K562 (cell line): Measurements from ENCODE around the gene SIRT4. TPM values are rescaled to one million over a fixed set of nuclear protein-coding genes. Genes with fewer than 3 reads are reported as not detected.
A peak's percentile ranks its signal among the peaks of the same experiment; 100 is the strongest.

Experiments used
- BHLHE40 ChIP-seq: IDR thresholded peaks from 2 replicates; pipeline ENCODE4 v1.6.1; 2011; ENCODE audit warnings: low read length, improper control_type of control experiment
- CBX8 ChIP-seq: fragments of 200-600 bp; sonication (generic); IDR thresholded peaks from 2 replicates; pipeline ENCODE4 v1.6.1; 2012; ENCODE audit warnings: borderline replicate concordance, mixed run types, low read depth, mild to moderate bottlenecking, moderate library complexity, mixed read lengths, low read length, control low read depth, inconsistent platforms; ENCODE audit not compliant: poor library complexity, severe bottlenecking; ENCODE audit errors: extremely low read depth
- ESRRA ChIP-seq: fragments of 450-650 bp; IDR thresholded peaks from 2 replicates; pipeline ENCODE4 v1.6.1; 2014; ENCODE audit warnings: low read depth, mild to moderate bottlenecking, moderate library complexity, borderline replicate concordance
- FOXA1 ChIP-seq: fragments of 450-650 bp; IDR thresholded peaks from 2 replicates; pipeline ENCODE4 v1.6.1; 2016; ENCODE audit warnings: mild to moderate bottlenecking, borderline replicate concordance
- GTF2F1 ChIP-seq: IDR thresholded peaks from 2 replicates; pipeline ENCODE4 v1.6.1; 2011; ENCODE audit warnings: low read depth, low read length, improper control_type of control experiment
- HDAC1 ChIP-seq, 2 experiments: fragments of 450-650 bp; IDR thresholded peaks; 2 replicates each; pipeline ENCODE4 v1.6.1; 2016 to 2017; ENCODE audit warnings: inconsistent platforms in 1 of 2, mild to moderate bottlenecking in 1 of 2, moderate library complexity in 1 of 2
- HMG20B ChIP-seq: fragments of 250-450 bp; sonication (Bioruptor Pico); IDR thresholded peaks from 2 replicates; pipeline ENCODE4 v1.5.0; 2021; ENCODE audit warnings: mild to moderate bottlenecking
- MAZ ChIP-seq, 2 experiments: fragments of 450-650 bp in 1 of 2; sonication (generic) in 1 of 2; formaldehyde crosslinking; IDR thresholded peaks in 1 of 2; conservative IDR thresholded peaks in 1 of 2; 2 replicates each; pipeline versions ENCODE4 v1.4.0 to v1.5.0; 2020; ENCODE audit warnings: mild to moderate bottlenecking in 1 of 2, missing genetic modification reagents in 1 of 2
- MECOM ChIP-seq: fragments of 250-450 bp; sonication (Bioruptor Pico); IDR thresholded peaks from 2 replicates; pipeline ENCODE4 v1.8.0; 2022; ENCODE audit warnings: inconsistent platforms
- POLR2AphosphoS5 ChIP-seq: IDR thresholded peaks from 2 replicates; pipeline ENCODE4 v1.6.1; 2011; ENCODE audit warnings: mild to moderate bottlenecking, low read depth, low read length, moderate library complexity; ENCODE audit not compliant: control insufficient read depth, insufficient read depth
- PURB ChIP-seq: sonication (generic); formaldehyde crosslinking; IDR thresholded peaks from 2 replicates; pipeline ENCODE4 v1.9.0; 2021; ENCODE audit warnings: low read depth, mild to moderate bottlenecking, missing genetic modification reagents
- RBFOX2 ChIP-seq: fragments of 200-400 bp; formaldehyde crosslinking; IDR thresholded peaks from 2 replicates; pipeline ENCODE4 v1.6.1; 2017; ENCODE audit warnings: low read depth, mild to moderate bottlenecking, low read length, moderate library complexity
- SMARCE1 ChIP-seq: fragments of 450-650 bp; IDR thresholded peaks from 2 replicates; pipeline ENCODE4 v1.7.1; 2016; ENCODE audit warnings: mild to moderate bottlenecking
- TBP ChIP-seq: optimal IDR thresholded peaks from 2 replicates; pipeline ENCODE3; 2011; ENCODE audit warnings: low read depth, low read length, improper control_type of control experiment
- ZNF778 ChIP-seq: fragments of 450-650 bp; formaldehyde crosslinking; IDR thresholded peaks from 2 replicates; pipeline ENCODE4 v1.4.0; 2020; ENCODE audit warnings: mild to moderate bottlenecking, moderate library complexity
- polyA plus RNA-seq, 8 experiments: library from polyadenylated mRNA; depleted of rRNA in 4 of 8; stranded (reverse) in 5 of 8; unstranded in 3 of 8; fragments of >200 nt; fragmentation: Nextera tagmentation in 2 of 8; fragmentation: Illumina TruSeq in 1 of 8; extraction: Ambion mirVana in 2 of 8; extraction: Trizol in 1 of 8; gene quantifications; 2 replicates each; pipeline versions ENCODE4 v1.2.1 to v1.2.3, GENCODE V29; 2011 to 2014; ENCODE audit warnings: inconsistent platforms in 1 of 8, missing spikeins in 1 of 8
- total RNA-seq, 7 experiments: library from RNA; depleted of rRNA in 6 of 7; stranded (reverse); fragments of >200 nt in 6 of 7; fragmentation: Illumina TruSeq in 2 of 7; extraction: Trizol in 2 of 7; gene quantifications; 2 replicates each; pipeline versions ENCODE4 v1.2.1 to v1.2.3, GENCODE V29; 2011 to 2021; ENCODE audit warnings: low replicate concordance in 1 of 7
- TF ChIP-seq, protein P1 (sequence below): sonication (generic); formaldehyde crosslinking; IDR thresholded peaks from 2 replicates; pipeline ENCODE4 v1.8.0; 2022; ENCODE audit warnings: mild to moderate bottlenecking, missing genetic modification reagents
- TF ChIP-seq, protein P2 (sequence below): fragments of 450-650 bp; IDR thresholded peaks from 2 replicates; pipeline ENCODE4 v1.6.1; 2014; ENCODE audit warnings: low read depth, mild to moderate bottlenecking, moderate library complexity, borderline replicate concordance
- TF ChIP-seq, protein P3 (sequence below): sonication (generic); formaldehyde crosslinking; IDR thresholded peaks from 2 replicates; pipeline ENCODE4 v1.8.0; 2022; ENCODE audit warnings: mild to moderate bottlenecking, missing genetic modification reagents
- TF ChIP-seq, protein P4 (sequence below): sonication (generic); formaldehyde crosslinking; IDR thresholded peaks from 2 replicates; pipeline ENCODE4 v1.8.0; 2022; ENCODE audit warnings: missing genetic modification reagents, mild to moderate bottlenecking, moderate library complexity, borderline replicate concordance
- TF ChIP-seq, protein P5 (sequence below): fragments of 450-650 bp; formaldehyde crosslinking; IDR thresholded peaks from 2 replicates; pipeline ENCODE4 v1.4.0; 2022; ENCODE audit warnings: missing genetic modification characterization

The SIRT4 gene
- total and polyA plus RNA-seq, 9 of the 15 experiments (the other 6 are each of a cell fraction or from before 2014, with no cell fraction given): 0.86 to 5.2 (median 2.4) TPM

DNA sequence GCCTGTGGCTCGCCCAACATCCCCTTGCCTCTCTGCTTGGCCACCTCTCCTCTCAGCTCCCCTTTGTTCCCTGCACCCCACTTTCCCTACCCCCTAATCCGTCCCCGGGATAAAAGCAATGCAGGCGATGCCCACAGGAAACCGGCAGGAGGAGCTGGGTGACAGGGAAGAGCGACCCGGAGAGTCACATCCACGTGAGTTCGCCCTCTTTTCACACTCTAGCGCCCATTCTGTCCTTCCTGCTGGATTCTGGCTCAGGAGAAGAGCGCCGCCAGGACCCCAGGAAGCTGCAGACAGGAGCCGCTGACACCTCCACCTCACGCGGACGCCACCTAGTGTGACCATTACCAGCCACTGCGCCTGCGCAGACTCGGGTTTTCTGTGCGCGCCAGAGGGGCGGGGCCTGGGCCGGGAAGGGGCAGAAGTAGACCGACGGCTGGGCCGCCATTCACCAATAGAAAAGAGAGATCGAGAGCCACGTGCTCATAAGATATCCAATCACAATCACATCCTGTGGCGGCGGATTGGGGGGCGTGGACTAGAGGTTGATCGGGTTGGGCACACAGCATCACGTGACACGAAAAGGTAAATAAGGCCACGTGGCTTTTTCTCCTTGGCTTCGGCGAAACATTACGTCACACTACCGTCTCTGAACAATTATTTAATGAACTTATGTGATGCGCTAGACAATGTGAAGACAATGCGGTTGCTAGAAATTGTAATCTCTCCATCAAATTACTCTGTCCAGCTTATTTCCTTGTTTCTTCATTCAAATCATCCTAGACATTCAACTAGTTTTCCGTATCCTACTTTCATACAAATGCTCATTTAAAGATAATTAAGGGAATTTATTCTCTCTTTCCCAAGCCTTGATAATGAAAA is 15.3 kb downstream of the SIRT4 start (continued):
- TF ChIP-seq, protein P1, sequence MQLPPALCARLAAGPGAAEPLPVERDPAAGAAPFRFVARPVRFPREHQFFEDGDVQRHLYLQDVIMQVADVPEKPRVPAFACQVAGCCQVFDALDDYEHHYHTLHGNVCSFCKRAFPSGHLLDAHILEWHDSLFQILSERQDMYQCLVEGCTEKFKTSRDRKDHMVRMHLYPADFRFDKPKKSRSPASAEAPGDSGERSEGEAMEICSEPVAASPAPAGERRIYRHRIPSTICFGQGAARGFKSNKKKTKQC: peak; percentile 79
- peak; percentile 98 for TF ChIP-seq RBFOX2
- no peak for TF ChIP-seq CBX8
- TF ChIP-seq GTF2F1: peak; percentile 52; the same call in 1 of the 2 replicates
- peak; percentile 13; the same call in 1 of the 2 replicates for TF ChIP-seq ESRRA
- peak; percentile 65 for TF ChIP-seq BHLHE40
- TF ChIP-seq, protein P2, sequence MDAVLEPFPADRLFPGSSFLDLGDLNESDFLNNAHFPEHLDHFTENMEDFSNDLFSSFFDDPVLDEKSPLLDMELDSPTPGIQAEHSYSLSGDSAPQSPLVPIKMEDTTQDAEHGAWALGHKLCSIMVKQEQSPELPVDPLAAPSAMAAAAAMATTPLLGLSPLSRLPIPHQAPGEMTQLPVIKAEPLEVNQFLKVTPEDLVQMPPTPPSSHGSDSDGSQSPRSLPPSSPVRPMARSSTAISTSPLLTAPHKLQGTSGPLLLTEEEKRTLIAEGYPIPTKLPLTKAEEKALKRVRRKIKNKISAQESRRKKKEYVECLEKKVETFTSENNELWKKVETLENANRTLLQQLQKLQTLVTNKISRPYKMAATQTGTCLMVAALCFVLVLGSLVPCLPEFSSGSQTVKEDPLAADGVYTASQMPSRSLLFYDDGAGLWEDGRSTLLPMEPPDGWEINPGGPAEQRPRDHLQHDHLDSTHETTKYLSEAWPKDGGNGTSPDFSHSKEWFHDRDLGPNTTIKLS: peak; percentile 94
- TF ChIP-seq ZNF778 (CRISPR knock-in tag): no peak
- TF ChIP-seq, protein P3, sequence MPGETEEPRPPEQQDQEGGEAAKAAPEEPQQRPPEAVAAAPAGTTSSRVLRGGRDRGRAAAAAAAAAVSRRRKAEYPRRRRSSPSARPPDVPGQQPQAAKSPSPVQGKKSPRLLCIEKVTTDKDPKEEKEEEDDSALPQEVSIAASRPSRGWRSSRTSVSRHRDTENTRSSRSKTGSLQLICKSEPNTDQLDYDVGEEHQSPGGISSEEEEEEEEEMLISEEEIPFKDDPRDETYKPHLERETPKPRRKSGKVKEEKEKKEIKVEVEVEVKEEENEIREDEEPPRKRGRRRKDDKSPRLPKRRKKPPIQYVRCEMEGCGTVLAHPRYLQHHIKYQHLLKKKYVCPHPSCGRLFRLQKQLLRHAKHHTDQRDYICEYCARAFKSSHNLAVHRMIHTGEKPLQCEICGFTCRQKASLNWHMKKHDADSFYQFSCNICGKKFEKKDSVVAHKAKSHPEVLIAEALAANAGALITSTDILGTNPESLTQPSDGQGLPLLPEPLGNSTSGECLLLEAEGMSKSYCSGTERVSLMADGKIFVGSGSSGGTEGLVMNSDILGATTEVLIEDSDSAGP: no peak
- TF ChIP-seq FOXA1: peak; percentile 58; the same call in 1 of the 2 replicates
- peak; percentile 95 for TF ChIP-seq TBP
- TF ChIP-seq MECOM (CRISPR knock-in tag): 0 out of 2 replicates have a peak, but pooled peaks have one; percentile 49
- TF ChIP-seq, protein P4, sequence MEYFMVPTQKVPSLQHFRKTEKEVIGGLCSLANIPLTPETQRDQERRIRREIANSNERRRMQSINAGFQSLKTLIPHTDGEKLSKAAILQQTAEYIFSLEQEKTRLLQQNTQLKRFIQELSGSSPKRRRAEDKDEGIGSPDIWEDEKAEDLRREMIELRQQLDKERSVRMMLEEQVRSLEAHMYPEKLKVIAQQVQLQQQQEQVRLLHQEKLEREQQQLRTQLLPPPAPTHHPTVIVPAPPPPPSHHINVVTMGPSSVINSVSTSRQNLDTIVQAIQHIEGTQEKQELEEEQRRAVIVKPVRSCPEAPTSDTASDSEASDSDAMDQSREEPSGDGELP (CRISPR knock-in tag): peak; percentile 84
- TF ChIP-seq, protein P5, sequence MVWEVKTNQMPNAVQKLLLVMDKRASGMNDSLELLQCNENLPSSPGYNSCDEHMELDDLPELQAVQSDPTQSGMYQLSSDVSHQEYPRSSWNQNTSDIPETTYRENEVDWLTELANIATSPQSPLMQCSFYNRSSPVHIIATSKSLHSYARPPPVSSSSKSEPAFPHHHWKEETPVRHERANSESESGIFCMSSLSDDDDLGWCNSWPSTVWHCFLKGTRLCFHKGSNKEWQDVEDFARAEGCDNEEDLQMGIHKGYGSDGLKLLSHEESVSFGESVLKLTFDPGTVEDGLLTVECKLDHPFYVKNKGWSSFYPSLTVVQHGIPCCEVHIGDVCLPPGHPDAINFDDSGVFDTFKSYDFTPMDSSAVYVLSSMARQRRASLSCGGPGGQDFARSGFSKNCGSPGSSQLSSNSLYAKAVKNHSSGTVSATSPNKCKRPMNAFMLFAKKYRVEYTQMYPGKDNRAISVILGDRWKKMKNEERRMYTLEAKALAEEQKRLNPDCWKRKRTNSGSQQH: 0 out of 2 replicates have a peak, but pooled peaks have one; percentile 18
- TF ChIP-seq MAZ (CRISPR knock-in tag; conservative IDR thresholded peaks at IDR 0.05 in 1 of 2, IDR thresholded peaks at IDR 0.05 in 1 of 2): peak; percentile 29 to 80; a peak in 2 of 4 replicates
- TF ChIP-seq SMARCE1: peak; percentile 61; the same call in 1 of the 2 replicates
- TF ChIP-seq PURB (CRISPR knock-in tag): no peak
- TF ChIP-seq POLR2AphosphoS5: peak; percentile 84
- TF ChIP-seq HMG20B (CRISPR knock-in tag): no peak
- TF ChIP-seq HDAC1 (IDR thresholded peaks at IDR 0.05): peak in 1 of 2 experiments; percentile 58; a peak in 2 of 4 replicates
